HFF-Myc (cell line): Measurements from ENCODE around the gene RET.

Experiments
- DNase-seq: peaks from one replicate; pipeline ENCODE4 v3.0.0-alpha.2; 2011; ENCODE audit warnings: low read depth; ENCODE audit errors: extremely low read depth
- H3K4me3 ChIP-seq: replicated peaks from 2 replicates; pipeline ENCODE4 v1.5.1; 2011; ENCODE audit warnings: low read depth, mild to moderate bottlenecking, control low read depth, low read length
- TF ChIP-seq, protein P1 (sequence below): IDR thresholded peaks from 2 replicates; pipeline ENCODE4 v1.5.1; 2012; ENCODE audit warnings: mild to moderate bottlenecking, low read depth, low read length, control low read depth; ENCODE audit errors: missing control alignments

RET gene

DNA sequence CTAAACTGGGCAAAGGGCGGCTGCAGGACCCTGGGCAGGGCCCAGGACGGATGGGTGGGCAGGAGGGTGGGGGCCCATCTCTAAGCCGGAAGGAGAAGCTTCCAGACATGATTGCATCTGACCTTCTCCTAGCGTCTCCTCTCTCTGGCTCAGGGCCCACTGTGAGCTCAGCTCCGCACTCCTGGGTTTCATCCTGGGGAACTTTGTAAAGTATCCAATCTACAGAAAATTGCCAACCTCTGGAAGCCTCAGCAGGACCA, 8.8 kb upstream of the RET start:
- no peak for DNase-seq
- no peak overlapping the region for H3K4me3 ChIP-seq
- TF ChIP-seq, protein P1, sequence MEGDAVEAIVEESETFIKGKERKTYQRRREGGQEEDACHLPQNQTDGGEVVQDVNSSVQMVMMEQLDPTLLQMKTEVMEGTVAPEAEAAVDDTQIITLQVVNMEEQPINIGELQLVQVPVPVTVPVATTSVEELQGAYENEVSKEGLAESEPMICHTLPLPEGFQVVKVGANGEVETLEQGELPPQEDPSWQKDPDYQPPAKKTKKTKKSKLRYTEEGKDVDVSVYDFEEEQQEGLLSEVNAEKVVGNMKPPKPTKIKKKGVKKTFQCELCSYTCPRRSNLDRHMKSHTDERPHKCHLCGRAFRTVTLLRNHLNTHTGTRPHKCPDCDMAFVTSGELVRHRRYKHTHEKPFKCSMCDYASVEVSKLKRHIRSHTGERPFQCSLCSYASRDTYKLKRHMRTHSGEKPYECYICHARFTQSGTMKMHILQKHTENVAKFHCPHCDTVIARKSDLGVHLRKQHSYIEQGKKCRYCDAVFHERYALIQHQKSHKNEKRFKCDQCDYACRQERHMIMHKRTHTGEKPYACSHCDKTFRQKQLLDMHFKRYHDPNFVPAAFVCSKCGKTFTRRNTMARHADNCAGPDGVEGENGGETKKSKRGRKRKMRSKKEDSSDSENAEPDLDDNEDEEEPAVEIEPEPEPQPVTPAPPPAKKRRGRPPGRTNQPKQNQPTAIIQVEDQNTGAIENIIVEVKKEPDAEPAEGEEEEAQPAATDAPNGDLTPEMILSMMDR = no peak

DNA sequence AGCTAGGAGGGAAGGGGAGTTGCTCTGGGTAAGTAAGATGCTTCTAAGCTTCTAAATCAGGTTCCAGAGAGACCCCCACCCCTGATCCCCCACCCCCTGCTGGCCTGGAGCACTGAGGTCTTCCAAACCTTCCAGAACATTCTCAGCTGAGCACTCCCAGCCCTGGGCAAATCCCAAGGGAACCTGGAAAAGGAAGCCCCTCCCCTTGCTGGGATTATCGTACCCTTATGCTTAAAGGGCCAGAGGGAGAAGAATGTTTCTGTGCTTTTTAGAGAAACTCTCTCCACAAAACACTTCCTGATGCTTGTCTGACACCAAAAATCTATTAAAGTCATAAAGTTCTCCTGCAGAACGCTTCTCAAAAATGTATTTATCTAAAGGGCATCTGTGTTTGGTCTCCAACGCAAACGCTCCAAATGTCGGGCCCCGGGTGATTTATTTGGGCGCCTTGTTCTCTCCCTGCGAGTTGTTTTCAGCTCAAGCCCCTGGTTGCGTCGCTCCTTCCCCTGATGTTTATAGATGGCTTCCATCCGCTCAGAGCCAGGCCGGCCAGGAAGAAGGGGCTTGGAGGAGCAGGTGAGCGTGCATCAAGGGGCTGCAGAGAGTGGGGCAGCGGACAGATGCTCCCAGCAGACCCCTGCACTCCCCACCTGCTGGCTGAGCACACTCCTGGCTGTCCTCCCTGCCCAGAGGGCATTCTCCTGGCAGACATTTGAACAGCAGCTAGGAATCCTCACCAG, 8.2 kb upstream of the RET start:
- DNase-seq = no peak
- TF ChIP-seq, protein P1 = no peak
- H3K4me3 ChIP-seq = no peak overlapping the region

DNA sequence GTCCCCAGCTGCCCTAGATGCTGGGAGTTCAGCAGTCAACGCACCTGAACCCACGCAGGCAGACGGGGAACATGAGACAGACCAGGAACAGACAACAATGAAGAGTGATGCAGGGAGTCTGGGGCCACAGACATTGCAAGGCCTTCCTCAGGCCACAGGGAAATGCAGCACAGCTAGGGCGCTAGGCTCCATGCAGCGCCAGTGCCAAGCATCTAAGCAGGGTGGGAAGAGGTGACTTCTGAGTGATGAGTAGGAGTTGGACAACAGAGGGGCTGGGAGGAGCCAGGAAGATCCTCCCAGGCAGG, 7.7 kb upstream of the RET start:
- no peak for DNase-seq
- TF ChIP-seq, protein P1 = no peak
- H3K4me3 ChIP-seq = no peak overlapping the region

DNA sequence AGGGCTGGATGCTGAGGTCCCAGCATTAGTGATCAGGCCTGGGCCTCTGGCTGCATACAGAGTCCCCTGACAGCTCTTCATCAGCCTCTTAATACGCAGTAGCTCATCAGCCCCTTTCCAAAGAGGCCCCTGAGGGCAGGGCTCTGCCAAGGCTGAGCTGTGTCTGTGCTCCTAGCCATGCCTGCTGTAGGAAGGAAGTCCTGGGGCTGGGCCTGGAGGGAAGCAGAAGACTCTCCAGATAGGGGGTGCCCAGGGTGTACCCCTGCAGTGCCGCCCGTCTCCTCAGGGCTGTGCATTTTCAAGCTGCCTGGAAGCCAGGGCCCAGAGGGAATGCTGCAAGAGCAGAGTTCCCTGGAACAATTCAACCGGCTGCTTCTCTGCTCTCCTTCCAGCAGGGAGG, 7.3 kb upstream of the RET start:
- H3K4me3 ChIP-seq = no peak overlapping the region
- no peak for DNase-seq
- TF ChIP-seq, protein P1 = no peak

DNA sequence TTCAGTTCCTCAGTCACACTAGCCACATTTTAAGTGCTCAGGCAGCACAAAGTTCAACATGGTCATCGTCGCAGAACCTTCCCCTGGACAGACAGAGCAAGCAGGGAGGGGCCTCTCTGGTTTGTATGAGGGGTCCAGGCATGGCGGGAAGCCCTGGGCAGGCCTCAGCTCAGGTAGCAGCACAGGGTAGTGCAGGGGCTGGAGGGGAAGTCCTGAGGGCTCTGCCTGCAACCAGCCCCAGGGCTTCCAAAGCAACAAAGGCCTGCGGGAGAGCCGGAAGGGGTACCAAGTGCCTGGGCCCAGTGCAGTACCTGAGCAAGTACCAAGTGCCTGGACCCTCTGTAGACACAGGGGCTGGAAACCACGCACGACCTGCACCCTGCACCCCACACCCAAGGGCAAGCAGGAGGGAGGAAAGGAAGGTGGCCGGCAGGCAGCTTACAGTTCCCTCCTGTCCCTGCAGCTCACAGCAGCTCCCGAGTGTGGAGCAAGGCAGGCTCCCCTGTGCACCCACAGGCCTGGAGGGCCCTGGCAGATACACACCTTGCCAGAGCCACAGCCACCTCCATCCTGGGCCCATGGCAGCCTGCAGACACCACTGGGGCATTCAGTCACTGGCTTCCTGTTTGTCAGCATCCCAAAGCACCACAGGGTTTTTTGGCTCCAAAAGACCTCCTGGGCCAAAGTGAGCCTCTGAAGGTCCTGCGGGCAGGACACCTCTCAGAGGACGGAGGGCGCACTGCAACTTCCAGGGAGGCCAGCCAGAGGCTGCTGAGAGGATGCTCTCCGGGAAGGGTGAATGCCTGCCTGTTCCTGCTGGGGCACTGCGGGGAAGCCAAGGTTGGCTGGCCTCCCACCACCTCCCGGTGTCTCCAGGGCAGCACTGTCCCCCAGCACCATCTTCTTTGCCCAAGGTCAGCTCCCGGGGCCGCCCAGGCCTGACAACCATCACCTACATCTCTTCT, 6.5 kb upstream of the RET start:
- TF ChIP-seq, protein P1 = no peak
- DNase-seq = no peak
- H3K4me3 ChIP-seq = no peak overlapping the region

DNA sequence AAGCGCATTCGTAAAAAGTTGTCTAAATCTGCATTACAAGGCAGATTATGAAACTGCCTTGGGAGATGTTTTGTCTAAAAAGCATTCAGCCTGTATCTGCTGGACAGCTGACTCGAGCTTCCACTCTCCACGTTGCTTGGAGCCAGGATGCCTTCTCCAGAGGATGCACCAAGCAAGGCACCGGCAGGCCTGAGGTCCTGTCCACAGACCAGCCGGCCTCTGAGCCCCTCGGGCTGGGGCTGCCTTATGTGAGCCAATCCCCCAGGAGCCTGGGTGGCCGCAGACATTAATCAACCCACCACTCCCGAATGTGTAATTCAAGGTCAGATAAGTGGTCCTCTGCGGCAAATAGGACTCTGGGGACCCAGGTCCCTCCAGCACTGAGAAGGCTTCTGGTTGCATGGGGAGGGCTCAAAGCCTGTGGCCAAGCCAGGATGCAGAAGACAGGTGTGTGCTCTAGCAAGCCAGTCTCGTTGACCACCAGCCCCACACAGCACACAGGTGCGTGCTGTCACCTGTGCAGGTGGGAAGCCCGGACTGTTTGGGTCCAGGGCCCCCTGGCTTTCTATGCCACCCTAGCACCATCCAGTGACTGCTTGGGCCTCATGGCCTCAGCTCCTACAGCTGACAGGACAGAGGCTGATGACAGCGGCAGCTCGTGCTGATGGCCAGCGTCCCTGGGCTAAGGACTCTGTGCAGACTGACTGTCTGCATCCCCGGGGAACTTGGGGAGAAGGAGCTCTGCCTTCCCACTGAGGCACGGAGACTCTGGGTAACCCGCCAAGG, 4.8 kb upstream of the RET start:
- H3K4me3 ChIP-seq = no peak overlapping the region
- no peak for DNase-seq
- TF ChIP-seq, protein P1 = no peak
